Measurements from ENCODE around the gene TEK.

GRCh38 chr9:27154908-27155307 lies 45.9 kb downstream of the TEK start:
- TF ChIP-seq, protein P1, sequence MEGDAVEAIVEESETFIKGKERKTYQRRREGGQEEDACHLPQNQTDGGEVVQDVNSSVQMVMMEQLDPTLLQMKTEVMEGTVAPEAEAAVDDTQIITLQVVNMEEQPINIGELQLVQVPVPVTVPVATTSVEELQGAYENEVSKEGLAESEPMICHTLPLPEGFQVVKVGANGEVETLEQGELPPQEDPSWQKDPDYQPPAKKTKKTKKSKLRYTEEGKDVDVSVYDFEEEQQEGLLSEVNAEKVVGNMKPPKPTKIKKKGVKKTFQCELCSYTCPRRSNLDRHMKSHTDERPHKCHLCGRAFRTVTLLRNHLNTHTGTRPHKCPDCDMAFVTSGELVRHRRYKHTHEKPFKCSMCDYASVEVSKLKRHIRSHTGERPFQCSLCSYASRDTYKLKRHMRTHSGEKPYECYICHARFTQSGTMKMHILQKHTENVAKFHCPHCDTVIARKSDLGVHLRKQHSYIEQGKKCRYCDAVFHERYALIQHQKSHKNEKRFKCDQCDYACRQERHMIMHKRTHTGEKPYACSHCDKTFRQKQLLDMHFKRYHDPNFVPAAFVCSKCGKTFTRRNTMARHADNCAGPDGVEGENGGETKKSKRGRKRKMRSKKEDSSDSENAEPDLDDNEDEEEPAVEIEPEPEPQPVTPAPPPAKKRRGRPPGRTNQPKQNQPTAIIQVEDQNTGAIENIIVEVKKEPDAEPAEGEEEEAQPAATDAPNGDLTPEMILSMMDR (conservative IDR thresholded peaks at IDR 0.05): no peak
- TF ChIP-seq EZH2 (IDR thresholded peaks at IDR 0.05; ENCODE audit: low read depth): no peak

Data from PC-9 (cell line).